Measurements from ENCODE around the gene NXPH4. TPM values are rescaled to one million over a fixed set of nuclear protein-coding genes. Genes with fewer than 3 reads are reported as not detected.

NXPH4 gene
- total RNA-seq, 4 donors from 2014 or later: not detected

- Histone ChIP-seq H3K27me3 (no peaks in the 10 kb centered on the region), H3K4me1 (peaks cover 68 to 74% of the 10 kb centered on the region in 2 donors), H3K36me3 (peaks cover 0 to 14% of the 10 kb centered on the region in 2 donors), H3K4me3 (no peak overlapping the region), H3K9me3 (no peaks in the 10 kb centered on the region), H3K27ac (peak overlapping the region; percentile 82 to 85 (median 82))
- intact Hi-C loops (cut with DNase I; ENCODE audit: low total_unique reads) (loop anchor here (2.0 kb wide), 1 partner anchor 21 kb away; no protein-coding TSS in a partner anchor), in situ Hi-C loops (cut with MboI; ENCODE audit: low sequenced_read_pairs in 4 of 4) (loop anchor here in 2 of 4 donors (10.0 to 25.0 kb wide), 2 partner anchors 175 to 193 kb away; partner anchors contain the start of genes GLI1 (in 1 of the 2), INHBC (in 1 of the 2), INHBE (in 1 of the 2) and R3HDM2 (in 1 of the 2))
- ATAC-seq (peak; percentile 65 to 69), DNase-seq (no peak)
- TF ChIP-seq POLR2A (IDR thresholded peaks at IDR 0.05) (peak in 1 of 2 donors; percentile 26), CTCF (IDR thresholded peaks at IDR 0.05 in 4 of 5, conservative IDR thresholded peaks at IDR 0.05 in 1 of 5) (no peak)
Observed at GRCh38 chr12:57262126-57262822, 45.7 kb downstream of the NXPH4 start.

GRCh38 chr12:57263096-57263495, 46.5 kb downstream of the NXPH4 start:
- H3K36me3 ChIP-seq: peaks cover 0 to 19% of the 10 kb centered on the region in 2 donors
- H3K4me3 ChIP-seq: no peak overlapping the region
- DNase-seq: no peak
- in situ Hi-C loops (cut with MboI; ENCODE audit: low sequenced_read_pairs in 4 of 4) (loop anchor here in 2 of 4 donors (10.0 to 25.0 kb wide), 2 partner anchors 174 to 192 kb away; partner anchors contain the start of genes GLI1 (in 1 of the 2), INHBC (in 1 of the 2), INHBE (in 1 of the 2) and R3HDM2 (in 1 of the 2)), intact Hi-C loops (cut with DNase I; ENCODE audit: low total_unique reads) (loop anchor here (1.0 to 2.0 kb wide), 2 partner anchors 22 to 190 kb away; no protein-coding TSS in a partner anchor)
- H3K9me3 ChIP-seq: no peaks in the 10 kb centered on the region
- H3K27me3 ChIP-seq: no peaks in the 10 kb centered on the region
- no peak for TF ChIP-seq CTCF (IDR thresholded peaks at IDR 0.05 in 4 of 5, conservative IDR thresholded peaks at IDR 0.05 in 1 of 5)
- no peak for TF ChIP-seq POLR2A (IDR thresholded peaks at IDR 0.05)
- H3K27ac ChIP-seq: peak overlapping the region; percentile 82 to 85 (median 82)
- ATAC-seq: no peak
- peaks cover 65 to 67% of the 10 kb centered on the region in 2 donors for H3K4me1 ChIP-seq

- ATAC-seq (no peak), DNase-seq (no peak)
- H3K27ac ChIP-seq: peak overlapping the region in 1 of 4 donors; percentile 16
- no peak for TF ChIP-seq POLR2A (IDR thresholded peaks at IDR 0.05)
- TF ChIP-seq CTCF (IDR thresholded peaks at IDR 0.05 in 4 of 5, conservative IDR thresholded peaks at IDR 0.05 in 1 of 5): no peak
- intact Hi-C loops (cut with DNase I; ENCODE audit: low total_unique reads) (no loop called here), in situ Hi-C loops (cut with MboI; ENCODE audit: low sequenced_read_pairs in 4 of 4) (loop anchor here in 2 of 4 donors (10.0 to 25.0 kb wide), 2 partner anchors 171 to 188 kb away; partner anchors contain the start of genes GLI1 (in 1 of the 2), INHBC (in 1 of the 2), INHBE (in 1 of the 2) and R3HDM2 (in 1 of the 2))
- H3K9me3 ChIP-seq: no peaks in the 10 kb centered on the region
- no peaks in the 10 kb centered on the region for H3K27me3 ChIP-seq
- no peak overlapping the region for H3K4me3 ChIP-seq
- peaks cover 34 to 36% of the 10 kb centered on the region in 2 donors for H3K4me1 ChIP-seq
- peaks cover 0 to 27% of the 10 kb centered on the region in 2 donors for H3K36me3 ChIP-seq
Observed at GRCh38 chr12:57266681-57267080, 50.1 kb downstream of the NXPH4 start.

GRCh38 chr12:57268264-57268663, 51.7 kb downstream of the NXPH4 start:
- in situ Hi-C loops (cut with MboI; ENCODE audit: low sequenced_read_pairs in 4 of 4): loop anchor here in 2 of 4 donors (10.0 to 25.0 kb wide), 2 partner anchors 169 to 187 kb away; partner anchors contain the start of genes GLI1 (in 1 of the 2), INHBC (in 1 of the 2), INHBE (in 1 of the 2) and R3HDM2 (in 1 of the 2)
- no peaks in the 10 kb centered on the region for H3K9me3 ChIP-seq
- DNase-seq (no peak), ATAC-seq (no peak)
- TF ChIP-seq POLR2A (IDR thresholded peaks at IDR 0.05) (no peak), CTCF (IDR thresholded peaks at IDR 0.05 in 4 of 5, conservative IDR thresholded peaks at IDR 0.05 in 1 of 5) (no peak)
- peaks cover 0 to 27% of the 10 kb centered on the region in 2 donors for H3K36me3 ChIP-seq
- H3K4me3 ChIP-seq: no peak overlapping the region
- H3K4me1 ChIP-seq: peaks cover 27 to 28% of the 10 kb centered on the region in 2 donors
- H3K27ac ChIP-seq: no peak overlapping the region
- H3K27me3 ChIP-seq: no peaks in the 10 kb centered on the region
- intact Hi-C loops (cut with DNase I; ENCODE audit: low total_unique reads): no loop called here

All from gastrocnemius medialis (tissue), 4 donors.